ENCODE results near the gene NAA16.

DNA sequence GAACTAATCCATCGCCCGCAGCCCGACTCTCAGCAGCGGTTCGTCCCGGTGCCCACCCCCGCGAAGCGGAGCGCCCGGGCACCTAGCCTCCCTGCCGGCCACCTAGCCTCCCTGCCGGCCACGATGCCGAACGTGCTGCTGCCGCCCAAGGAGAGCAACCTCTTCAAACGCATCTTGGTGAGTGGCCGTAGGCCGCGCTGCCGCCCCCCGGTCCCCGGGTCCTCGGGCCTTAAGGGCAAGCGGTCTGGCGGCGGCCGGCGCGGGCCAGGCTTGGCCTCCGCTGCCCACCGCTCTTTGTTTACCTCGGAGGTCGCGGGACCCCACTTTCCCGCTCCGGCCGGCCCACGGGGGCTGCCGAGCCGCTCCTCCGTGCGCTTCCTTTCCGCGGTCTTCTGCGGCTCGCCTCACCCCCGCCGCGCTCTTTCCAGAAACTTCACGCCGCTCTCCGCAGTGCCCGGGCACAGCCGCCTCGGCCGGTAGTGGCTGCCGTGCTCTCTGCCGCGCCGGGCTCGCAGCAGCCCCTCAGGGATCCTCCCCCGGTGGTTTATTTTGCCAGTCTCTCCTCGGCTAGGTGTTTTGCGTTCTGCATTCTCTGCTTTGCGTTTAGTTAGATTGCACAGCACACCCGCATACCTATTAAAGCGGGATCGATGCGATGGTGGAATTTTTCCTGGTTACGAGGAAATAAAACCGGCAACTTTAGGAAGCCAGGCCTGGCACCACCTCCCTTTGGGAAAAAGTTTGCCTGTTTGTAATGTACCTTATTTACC lies 524 bp downstream of the NAA16 start:
- TF ChIP-seq CTCF (conservative IDR thresholded peaks at IDR 0.05) (no peak), EZH2 (IDR thresholded peaks at IDR 0.05; ENCODE audit: low read depth) (no peak)

All from PC-9 (cell line).